H1 (cell line): ENCODE measurements around the gene CHD9. TPM values are rescaled to one million over a fixed set of nuclear protein-coding genes. Genes with fewer than 3 reads are reported as not detected.
A peak's percentile ranks its signal among the peaks of the same experiment; 100 is the strongest.

Experiments
- CTCF ChIA-PET: fragments of 300-600 bp; sonication (Branson Sonifier 250); formaldehyde crosslinking; loops from one replicate; lab custom pipeline; 2021; ENCODE audit not compliant: partially characterized antibody; lab: Charles Lee
- POLR2A ChIA-PET: fragments of 300-600 bp; sonication (Branson Sonifier 250); formaldehyde crosslinking; loops from one replicate; lab custom pipeline; 2021; ENCODE audit warnings: inconsistent platforms; ENCODE audit not compliant: partially characterized antibody; lab: Charles Lee
- DNase-seq, 2 experiments: peaks; one replicate each; pipeline versions ENCODE4 v3.0.0 to v3.0.0-alpha.2; 2010 to 2022; ENCODE audit warnings: low spot score in 2 of 2, low read depth in 1 of 2, mixed read lengths in 1 of 2
- FAIRE-seq: peaks from 2 replicates; lab custom pipeline; 2011; peaks lifted over from hg19 to GRCh38; lab: Jason Lieb, UNC
- H2AFZ ChIP-seq: 2 replicates; pipeline ENCODE4 v1.8.1; 2012; ENCODE audit warnings: low read length, inconsistent platforms
- H2AK5ac ChIP-seq: 2 replicates; pipeline ENCODE4 v1.6.1; 2013; ENCODE audit warnings: low read depth, low read length
- H2BK120ac ChIP-seq: replicated peaks from 2 replicates; pipeline ENCODE3; 2013; ENCODE audit warnings: low read depth, low read length, inconsistent platforms
- H2BK12ac ChIP-seq: 2 replicates; pipeline ENCODE4 v1.6.1; 2013; ENCODE audit warnings: low read depth, low read length
- H2BK15ac ChIP-seq: 2 replicates; pipeline ENCODE4 v1.6.1; 2013; ENCODE audit warnings: low read length
- H2BK20ac ChIP-seq: 2 replicates; pipeline ENCODE4 v1.6.1; 2013; ENCODE audit warnings: low read length
- H2BK5ac ChIP-seq: 2 replicates; pipeline ENCODE4 v1.6.1; 2013; ENCODE audit warnings: low read depth, low read length
- H3K14ac ChIP-seq: 2 replicates; pipeline ENCODE4 v1.6.1; 2013; ENCODE audit warnings: inconsistent platforms; ENCODE audit not compliant: insufficient read length
- H3K18ac ChIP-seq: 2 replicates; pipeline ENCODE4 v1.6.1; 2013; ENCODE audit warnings: low read length; ENCODE audit errors: extremely low read depth
- H3K23ac ChIP-seq: 2 replicates; pipeline ENCODE4 v1.6.1; 2013; ENCODE audit warnings: inconsistent platforms; ENCODE audit not compliant: insufficient read length
- H3K23me2 ChIP-seq: 2 replicates; pipeline ENCODE4 v1.6.1; 2013; ENCODE audit warnings: low read depth, low read length
- H3K27ac ChIP-seq: 2 replicates; pipeline ENCODE4 v1.6.1; 2011; ENCODE audit warnings: low read depth, low read length, inconsistent platforms
- H3K27me3 ChIP-seq, 4 experiments: replicated peaks in 1 of 4; 1 replicate in 1 of 4; 2 replicates in 3 of 4; pipeline versions ENCODE4 v1.6.1 to v1.8.1; 2011 to 2013; ENCODE audit warnings: low read length in 3 of 4, mild to moderate bottlenecking in 3 of 4, inconsistent platforms in 2 of 4, mixed read lengths in 2 of 4, moderate library complexity in 1 of 4; ENCODE audit not compliant: control insufficient read depth in 3 of 4, insufficient read depth in 3 of 4; ENCODE audit errors: extremely low read depth in 1 of 4
- H3K36me3 ChIP-seq, 4 experiments: 2 replicates each; pipeline versions ENCODE4 v1.6.1 to v1.8.1; 2011 to 2013; ENCODE audit warnings: mild to moderate bottlenecking in 4 of 4, low read length in 3 of 4, moderate library complexity in 2 of 4, control low read depth in 1 of 4, inconsistent platforms in 1 of 4; ENCODE audit not compliant: insufficient read depth in 4 of 4, control insufficient read depth in 2 of 4
- H3K4ac ChIP-seq: replicated peaks from 2 replicates; pipeline ENCODE3; 2013; ENCODE audit warnings: low read length, low read depth, mixed read lengths, inconsistent platforms; ENCODE audit not compliant: insufficient read length
- H3K4me1 ChIP-seq, 4 experiments: replicated peaks in 1 of 4; 1 replicate in 1 of 4; 2 replicates in 3 of 4; pipeline versions ENCODE4 v1.6.1 to v1.8.1; 2011 to 2013; ENCODE audit warnings: low read length in 3 of 4, inconsistent platforms in 2 of 4, mixed read lengths in 1 of 4; ENCODE audit not compliant: insufficient read depth in 4 of 4, control insufficient read depth in 3 of 4
- H3K4me2 ChIP-seq, 2 experiments: 2 replicates each; pipeline versions ENCODE4 v1.6.1 to v1.8.1; 2011 to 2013; ENCODE audit warnings: low read depth in 2 of 2, low read length in 2 of 2, control low read depth in 1 of 2, inconsistent platforms in 1 of 2, mild to moderate bottlenecking in 1 of 2; ENCODE audit not compliant: insufficient read depth in 1 of 2
- H3K4me3 ChIP-seq, 4 experiments: fragments of 200-600, 300-600 bp in 1 of 4; sonication (generic), shearing (Covaris generic), sonication (Bioruptor Twin) in 1 of 4; 2 replicates each; pipeline versions ENCODE4 v1.5.1 to v1.8.1; 2011 to 2016; ENCODE audit warnings: low read length in 4 of 4, low read depth in 3 of 4, control low read depth in 2 of 4, inconsistent platforms in 2 of 4, mild to moderate bottlenecking in 2 of 4, mixed read lengths in 1 of 4, moderate library complexity in 1 of 4; ENCODE audit not compliant: insufficient read depth in 2 of 4; ENCODE audit errors: extremely low read depth in 1 of 4
- H3K56ac ChIP-seq: replicated peaks from 2 replicates; pipeline ENCODE3; 2013; ENCODE audit warnings: low read depth, mild to moderate bottlenecking, mixed read lengths, low read length, inconsistent platforms; ENCODE audit not compliant: insufficient read length
- H3K79me1 ChIP-seq: 2 replicates; pipeline ENCODE4 v1.6.1; 2013; ENCODE audit warnings: low read depth, low read length, control low read depth
- H3K79me2 ChIP-seq, 2 experiments: 2 replicates each; pipeline versions ENCODE4 v1.6.1 to v1.8.1; 2012 to 2013; ENCODE audit warnings: low read length in 2 of 2, mild to moderate bottlenecking in 2 of 2, inconsistent platforms in 1 of 2; ENCODE audit not compliant: insufficient read depth in 2 of 2, control insufficient read depth in 1 of 2
- H3K9ac ChIP-seq, 4 experiments: replicated peaks in 1 of 4; 1 replicate in 1 of 4; 2 replicates in 3 of 4; pipeline versions ENCODE4 v1.6.1 to v1.8.1; 2011 to 2013; ENCODE audit warnings: low read depth in 3 of 4, low read length in 3 of 4, control low read depth in 2 of 4, mild to moderate bottlenecking in 2 of 4, moderate library complexity in 2 of 4, inconsistent platforms in 1 of 4; ENCODE audit errors: extremely low read depth in 1 of 4
- H3K9me3 ChIP-seq, 2 experiments: 2 replicates each; pipeline versions ENCODE4 v1.6.1 to v1.8.1; 2012 to 2013; ENCODE audit warnings: mild to moderate bottlenecking in 2 of 2, moderate library complexity in 2 of 2, control low read depth in 1 of 2, inconsistent platforms in 1 of 2, low read depth in 1 of 2, low read length in 1 of 2, mixed read lengths in 1 of 2; ENCODE audit not compliant: insufficient read depth in 2 of 2
- H4K20me1 ChIP-seq, 2 experiments: replicated peaks in 1 of 2; 2 replicates each; pipeline versions ENCODE3 to v1.8.1; 2011 to 2013; ENCODE audit warnings: inconsistent platforms in 2 of 2, low read length in 2 of 2, mild to moderate bottlenecking in 1 of 2; ENCODE audit not compliant: insufficient read depth in 2 of 2, control insufficient read depth in 1 of 2
- H4K5ac ChIP-seq: 2 replicates; pipeline ENCODE4 v1.6.1; 2013; ENCODE audit warnings: low read length, low read depth, mixed read lengths, inconsistent platforms; ENCODE audit not compliant: insufficient read length
- H4K8ac ChIP-seq: 2 replicates; pipeline ENCODE4 v1.8.0; 2013; ENCODE audit warnings: mild to moderate bottlenecking, moderate library complexity, low read length, inconsistent platforms; ENCODE audit not compliant: insufficient read depth; ENCODE audit errors: extremely low read depth
- H4K91ac ChIP-seq: replicated peaks from 2 replicates; pipeline ENCODE3; 2013; ENCODE audit warnings: low read length, mixed read lengths, inconsistent platforms; ENCODE audit not compliant: insufficient read length
- CHD2 ChIP-seq: IDR thresholded peaks from 2 replicates; pipeline ENCODE4 v1.6.1; 2012; ENCODE audit warnings: low read length, improper control_type of control experiment
- CTBP2 ChIP-seq: IDR thresholded peaks from 2 replicates; pipeline ENCODE4 v1.7.0; 2011; ENCODE audit warnings: borderline replicate concordance, mild to moderate bottlenecking, moderate library complexity, mixed read lengths, low read length; ENCODE audit not compliant: insufficient read depth, insufficient read length
- MAFK ChIP-seq: IDR thresholded peaks from 2 replicates; pipeline ENCODE4 v1.6.1; 2012; ENCODE audit warnings: low read depth, mild to moderate bottlenecking, improper control_type of control experiment, low read length
- NRF1 ChIP-seq: IDR thresholded peaks from 2 replicates; pipeline ENCODE4 v1.6.1; 2011; ENCODE audit warnings: mild to moderate bottlenecking, low read depth, low read length, improper control_type of control experiment
- POLR2A ChIP-seq, 2 experiments: IDR thresholded peaks; 1 replicate in 1 of 2; 2 replicates in 1 of 2; pipeline ENCODE4 v1.6.1; 2011; ENCODE audit warnings: low read depth in 2 of 2, low read length in 2 of 2, mild to moderate bottlenecking in 2 of 2; ENCODE audit errors: control extremely low read depth in 1 of 2
- POU5F1 ChIP-seq: IDR thresholded peaks from 2 replicates; pipeline ENCODE4 v1.6.1; 2011; ENCODE audit warnings: low read depth, mild to moderate bottlenecking, low read length, moderate library complexity
- RBBP5 ChIP-seq: IDR thresholded peaks from 2 replicates; pipeline ENCODE4 v1.7.1; 2012; ENCODE audit warnings: low read depth, mild to moderate bottlenecking, inconsistent platforms, low read length, moderate library complexity, borderline replicate concordance
- RFX5 ChIP-seq: IDR thresholded peaks from 2 replicates; pipeline ENCODE4 v1.6.1; 2011; ENCODE audit warnings: low read depth, low read length, improper control_type of control experiment, borderline replicate concordance
- RNF2 ChIP-seq: fragments of 200-900, 300-1000 bp; sonication (generic); IDR thresholded peaks from 2 replicates; pipeline ENCODE4 v1.7.1; 2016; ENCODE audit warnings: borderline replicate concordance, low read depth, mild to moderate bottlenecking, antibody characterized with exemption, low read length; ENCODE audit not compliant: poor library complexity, severe bottlenecking; ENCODE audit errors: missing control alignments
- SP2 ChIP-seq: IDR thresholded peaks from 2 replicates; pipeline ENCODE4 v1.6.1; 2012; ENCODE audit warnings: mild to moderate bottlenecking, low read length, inconsistent platforms
- SRF ChIP-seq: IDR thresholded peaks from 2 replicates; pipeline ENCODE4 v1.6.1; 2011; ENCODE audit warnings: mild to moderate bottlenecking, low read depth, low read length, moderate library complexity
- TAF1 ChIP-seq: IDR thresholded peaks from 2 replicates; pipeline ENCODE4 v1.6.1; 2011; ENCODE audit warnings: mild to moderate bottlenecking, low read depth, low read length
- ZNF274 ChIP-seq: IDR thresholded peaks from 2 replicates; pipeline ENCODE4 v1.7.0; 2012; ENCODE audit warnings: low read length, borderline replicate concordance; ENCODE audit errors: extremely low read depth
- WGBS, 2 experiments: shearing (Covaris generic) in 1 of 2; methylation state at CpG; one replicate each; pipeline versions ENCODE4 v1.1.6 to v1.1.7; 2013 to 2015; ENCODE audit warnings: low lambda C conversion rate in 2 of 2, mixed read lengths in 2 of 2, inconsistent platforms in 1 of 2, low coverage in 1 of 2, missing lambda C conversion rate in 1 of 2; ENCODE audit not compliant: insufficient replicate concordance in 2 of 2, insufficient coverage in 1 of 2, insufficient read length in 1 of 2; ENCODE audit errors: extremely low coverage in 1 of 2, missing lambda C conversion rate in 1 of 2; 5-methylcytosine and 5-hydroxymethylcytosine counted together
- polyA plus RNA-seq, 7 experiments: library from polyadenylated mRNA; depleted of rRNA in 3 of 7; stranded (reverse) in 5 of 7; unstranded in 2 of 7; fragments of >200 nt in 5 of 7; fragments of 200-250 nt in 2 of 7; gene quantifications; 1 replicate in 5 of 7; 2 replicates in 1 of 7; 4 replicates in 1 of 7; pipeline versions ENCODE4 v1.2.1 to v1.2.3, GENCODE V29; 2011 to 2013; ENCODE audit warnings: missing spikeins in 2 of 7, mixed read lengths in 2 of 7
- total RNA-seq: library from RNA; stranded (reverse); fragmentation: NEBNext Ultra II Directional; extraction: Animal tissue kit (Norgen Biotek cat#: 25700); gene quantifications from 2 replicates; pipeline ENCODE4 v1.2.1, GENCODE V29; 2021
- TF ChIP-seq, protein P1 (sequence below): IDR thresholded peaks from 2 replicates; pipeline ENCODE4 v1.6.1; 2011; ENCODE audit warnings: low read depth, mild to moderate bottlenecking, low read length; ENCODE audit not compliant: insufficient read depth

The CHD9 gene
- total and polyA plus RNA-seq, 2 of the 8 experiments (the other 6 are each of a cell fraction or from before 2014, with no cell fraction given): 9.9 to 32.4 TPM

DNA sequence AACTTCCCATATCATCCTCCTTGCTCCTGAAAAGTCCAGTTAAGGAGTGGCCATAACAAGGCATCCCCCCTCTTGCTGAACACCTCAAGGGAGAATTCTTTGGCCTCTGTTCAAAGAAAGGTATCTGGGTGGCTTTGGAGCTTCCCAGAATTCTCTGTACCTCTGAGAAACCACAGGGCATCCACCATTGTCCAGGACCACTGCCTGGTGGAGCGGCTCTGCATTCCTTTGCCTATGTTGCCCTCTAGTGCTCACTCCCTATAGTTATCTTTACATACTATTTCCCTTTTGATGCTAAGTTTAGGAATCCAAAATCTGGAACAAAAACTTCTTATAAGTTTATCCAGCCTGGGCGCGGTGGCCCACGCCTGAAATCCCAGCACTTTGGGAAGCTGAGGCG is 32.4 kb upstream of the CHD9 start:
- Histone ChIP-seq H3K27ac (no peak overlapping the region), H3K56ac (no peak overlapping the region), H4K20me1 (no peaks in the 10 kb centered on the region), H2BK15ac (no peak overlapping the region), H2BK20ac (no peak overlapping the region), H3K4me2 (no peak overlapping the region), H3K14ac (no peak overlapping the region), H4K8ac (no peak overlapping the region), H2BK120ac (no peak overlapping the region), H3K9me3 (no peaks in the 10 kb centered on the region), H3K27me3 (no peaks in the 10 kb centered on the region), H2AK5ac (no peak overlapping the region), H3K79me1 (no peaks in the 10 kb centered on the region), H3K4me3 (no peak overlapping the region), H3K23ac (no peak overlapping the region), H3K4ac (no peak overlapping the region), H3K9ac (no peak overlapping the region), H3K4me1 (no peaks in the 10 kb centered on the region), H3K36me3 (no peaks in the 10 kb centered on the region), H2BK5ac (no peak overlapping the region), H4K91ac (no peak overlapping the region), H3K23me2 (no peaks in the 10 kb centered on the region), H4K5ac (no peak overlapping the region), H3K18ac (no peak overlapping the region), H3K79me2 (no peaks in the 10 kb centered on the region), H2AFZ (no peak overlapping the region), H2BK12ac (no peak overlapping the region)
- POLR2A ChIA-PET: interaction anchor here (0.6 to 0.8 kb wide), 2 partner anchors 8 to 106 kb away, joined by 3 read pairs; no protein-coding TSS in a partner anchor
- FAIRE-seq (peak; percentile 87), DNase-seq (peak in 1 of 2 experiments; percentile 55)
- CTCF ChIA-PET: interaction anchor here (0.6 to 5.6 kb wide), 39 partner anchors 10 to 1089 kb away, joined by 3 to 54 read pairs (median 4); no protein-coding TSS in a partner anchor
- 12% methylated on average over 5 of the region's 5 CpGs; no CpG with 5 or more reads in 1 of the 2 experiments for WGBS, 2 experiments
- TF ChIP-seq POU5F1: no peak
- no peak for TF ChIP-seq TAF1
- TF ChIP-seq NRF1: no peak
- TF ChIP-seq RNF2: no peak
- TF ChIP-seq CTBP2: no peak
- TF ChIP-seq CHD2: no peak
- no peak for TF ChIP-seq POLR2A (IDR thresholded peaks at IDR 0.05; ENCODE audit: control extremely low read depth in 1 of 2, low read depth in 2 of 2, low read length in 2 of 2)
- no peak for TF ChIP-seq SP2
- TF ChIP-seq, protein P1, sequence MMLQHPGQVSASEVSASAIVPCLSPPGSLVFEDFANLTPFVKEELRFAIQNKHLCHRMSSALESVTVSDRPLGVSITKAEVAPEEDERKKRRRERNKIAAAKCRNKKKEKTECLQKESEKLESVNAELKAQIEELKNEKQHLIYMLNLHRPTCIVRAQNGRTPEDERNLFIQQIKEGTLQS: no peak
- no peak for TF ChIP-seq ZNF274
- TF ChIP-seq SRF: no peak
- TF ChIP-seq RBBP5: no peak
- no peak for TF ChIP-seq RFX5
- no peak for TF ChIP-seq MAFK
